CD4-positive, alpha-beta T cell treated with Interleukin-6 for 4 hours (primary cell): Measurements from ENCODE around the gene TCEA3.

ENCODE experiments used
- DNase-seq: peaks from one replicate; pipeline ENCODE4 v3.0.0-alpha.2; 2020; ENCODE audit warnings: mixed read lengths

Gene TCEA3

DNA sequence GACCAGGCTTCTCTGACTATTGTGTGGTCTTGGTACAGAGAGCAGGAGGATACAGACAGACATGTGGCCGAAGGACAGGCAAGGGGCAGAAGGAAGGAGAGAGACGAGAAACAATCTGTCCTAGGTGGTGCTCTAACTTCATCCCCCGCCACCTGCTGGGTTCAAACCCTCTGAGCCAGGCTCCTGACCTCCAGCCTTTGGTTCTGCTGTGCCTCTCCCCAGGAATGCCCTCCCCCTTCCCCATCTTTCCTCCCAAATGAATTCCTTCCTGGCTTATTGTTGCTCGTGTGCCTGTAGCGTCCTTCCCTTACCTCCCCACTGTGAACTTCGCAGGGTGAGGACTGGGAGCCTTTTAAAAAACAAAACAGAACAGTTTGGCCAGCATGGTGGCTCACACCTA, 5.4 kb downstream of the TCEA3 start:
- no peak for DNase-seq

DNA sequence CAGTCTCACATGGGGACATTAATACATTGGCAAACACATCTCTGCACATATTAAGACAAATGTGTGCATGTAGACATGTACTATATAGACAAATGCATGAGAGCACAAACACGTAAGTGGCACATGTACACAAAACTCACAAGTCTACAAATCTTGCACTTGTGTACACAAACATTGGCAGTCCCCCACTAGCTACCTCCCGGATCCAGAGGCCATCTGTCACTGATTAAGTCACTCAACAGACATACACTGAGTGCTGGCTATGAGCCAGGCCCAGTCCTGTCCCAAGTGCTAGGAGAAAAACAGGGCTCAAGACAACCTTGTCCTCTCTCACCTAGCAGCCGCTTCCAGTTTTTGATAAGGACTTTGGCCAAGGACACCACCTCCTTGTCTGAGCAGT, 7.0 kb downstream of the TCEA3 start:
- no peak for DNase-seq

DNA sequence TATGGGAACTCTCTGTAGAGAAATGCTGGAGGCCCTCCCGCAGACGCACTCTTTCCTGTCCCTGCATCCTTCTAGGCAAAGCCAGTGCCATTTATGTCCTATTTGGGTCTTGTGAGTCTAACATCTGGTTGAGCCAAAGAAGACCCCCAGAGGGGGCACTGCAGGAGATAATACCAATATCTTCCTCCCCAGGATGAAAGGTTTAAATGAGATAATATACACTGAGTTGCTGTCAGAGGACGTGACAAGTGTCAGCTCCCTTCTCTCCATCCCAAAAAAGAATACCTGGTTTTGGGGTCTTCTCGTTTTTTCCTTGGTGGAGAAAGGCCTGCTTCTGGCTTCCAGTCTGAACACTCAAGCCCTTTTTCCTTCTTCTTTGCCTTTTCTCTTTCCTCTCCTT, 7.6 kb downstream of the TCEA3 start:
- DNase-seq: no peak

DNA sequence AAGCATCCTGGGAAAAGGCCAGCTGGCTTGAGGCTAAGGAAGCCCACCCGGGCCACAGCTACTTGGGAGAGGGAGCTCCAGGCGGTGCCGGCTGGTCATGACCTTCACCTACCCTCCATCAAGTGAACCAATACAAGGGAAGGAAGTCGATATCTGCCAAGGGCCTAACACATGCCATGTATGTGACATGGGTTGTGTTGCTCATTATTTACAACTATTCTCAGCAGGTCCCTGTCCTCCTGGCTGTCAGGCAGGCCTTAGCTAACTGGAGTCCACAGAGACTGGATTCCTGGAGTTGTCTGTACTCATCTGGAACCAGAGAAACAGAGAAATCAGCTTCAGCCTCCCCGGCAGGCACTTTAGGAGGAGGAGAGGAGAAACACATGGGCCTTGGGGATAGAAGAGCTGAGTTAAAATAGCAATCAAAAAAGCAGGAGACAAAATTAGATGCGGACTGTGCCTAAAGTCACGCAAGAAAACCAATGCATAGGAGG, 15.7 kb downstream of the TCEA3 start:
- DNase-seq: no peak

DNA sequence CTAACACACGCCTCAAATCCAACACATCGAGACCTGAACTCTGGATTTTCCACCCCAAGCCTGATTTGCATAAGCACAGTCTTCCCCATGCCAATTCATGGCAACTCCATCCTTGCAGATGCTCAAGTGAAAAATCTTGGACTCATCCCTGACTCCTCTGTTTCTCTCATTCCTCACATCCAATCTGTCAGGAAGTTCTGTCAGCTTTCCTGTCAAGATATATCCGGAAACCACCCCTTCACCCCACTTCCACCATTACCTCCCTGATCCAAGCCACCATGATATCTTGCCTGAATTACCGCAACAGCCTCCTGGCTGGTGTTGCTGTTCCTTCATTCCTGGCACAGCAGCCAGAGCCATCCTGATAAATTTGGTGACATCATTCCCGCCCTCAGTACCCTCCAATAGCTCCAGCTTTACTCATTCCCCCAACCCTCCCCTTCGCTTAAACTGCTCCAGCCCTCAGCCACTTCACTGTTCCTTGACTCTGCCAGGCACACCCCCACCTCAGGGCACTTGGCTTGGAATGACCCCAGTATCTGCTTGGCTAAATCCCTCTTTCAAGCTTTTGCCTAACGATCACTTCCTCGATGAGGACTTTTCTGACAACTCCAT, 17.4 kb downstream of the TCEA3 start:
- DNase-seq: no peak

DNA sequence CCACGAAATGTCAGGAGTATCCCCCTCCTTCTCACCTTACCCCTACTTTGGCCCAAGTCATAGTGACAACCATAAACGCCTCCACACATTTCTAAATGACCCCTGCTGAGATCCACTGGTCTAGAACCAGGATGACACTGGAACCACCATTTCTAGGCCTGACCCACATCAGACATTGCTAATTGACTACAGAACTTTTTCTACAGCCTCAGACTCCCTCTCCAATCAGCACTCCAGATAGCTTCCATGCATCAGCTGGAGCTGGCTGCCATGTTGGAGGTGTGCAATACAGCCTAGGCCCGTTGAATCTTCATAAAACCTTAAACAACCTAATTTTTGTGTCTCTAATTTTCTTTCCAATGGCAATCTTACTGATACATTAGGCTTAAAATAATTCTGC, 18.6 kb downstream of the TCEA3 start:
- DNase-seq: no peak

DNA sequence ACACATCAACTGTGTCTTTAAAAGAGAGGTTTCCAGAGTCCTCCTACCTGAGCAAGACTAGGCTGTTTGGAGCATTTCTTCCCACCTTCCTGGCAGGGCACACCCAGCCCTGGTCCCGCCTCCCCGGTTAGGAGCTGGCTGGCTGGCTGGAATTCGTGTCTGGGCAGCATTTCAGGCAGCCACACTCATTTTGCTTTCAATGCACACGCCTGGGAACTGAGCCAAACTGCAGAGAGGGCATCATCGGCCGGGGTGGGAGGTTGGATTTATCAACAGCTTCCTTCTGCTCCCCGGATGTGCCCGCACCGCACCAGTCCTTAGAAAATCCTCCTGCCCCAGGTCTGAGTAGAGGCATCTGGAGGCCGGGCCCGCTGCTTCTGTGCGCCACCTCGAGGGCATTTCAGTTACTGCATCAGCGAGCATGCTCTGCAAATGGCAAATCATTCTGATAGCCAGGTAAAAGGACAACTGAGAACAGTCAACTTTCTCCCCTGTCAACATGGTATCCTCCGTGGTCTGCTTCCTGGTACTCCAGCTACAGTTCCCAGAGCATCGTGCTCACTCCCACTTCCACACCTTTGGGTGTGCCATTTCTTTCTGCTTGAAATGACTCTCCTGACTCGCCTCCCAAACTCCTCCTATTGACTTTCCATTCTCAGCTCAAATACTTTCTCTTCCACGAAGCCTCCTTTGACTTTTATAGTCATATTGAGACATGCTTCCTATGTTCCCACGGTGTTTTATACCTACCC, 20.6 kb downstream of the TCEA3 start:
- DNase-seq: peak; percentile 84

DNA sequence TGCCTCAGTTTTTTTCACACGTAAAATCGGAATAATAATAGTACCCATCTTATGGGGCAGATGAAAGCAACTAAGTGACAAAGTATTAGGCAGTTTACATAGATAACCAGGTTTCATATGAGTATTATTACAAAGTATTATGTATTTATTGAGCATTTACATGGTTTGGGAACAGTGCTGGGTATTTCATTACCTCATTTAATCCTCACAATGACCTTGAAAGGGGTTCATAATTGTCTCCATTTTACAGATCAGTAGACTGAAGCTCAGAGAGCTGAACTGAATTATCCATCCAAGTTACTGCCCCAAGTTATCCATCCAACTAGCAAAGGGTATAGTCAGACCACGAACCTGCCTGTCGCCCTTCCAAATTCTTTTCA, 21.2 kb downstream of the TCEA3 start:
- DNase-seq: no peak

DNA sequence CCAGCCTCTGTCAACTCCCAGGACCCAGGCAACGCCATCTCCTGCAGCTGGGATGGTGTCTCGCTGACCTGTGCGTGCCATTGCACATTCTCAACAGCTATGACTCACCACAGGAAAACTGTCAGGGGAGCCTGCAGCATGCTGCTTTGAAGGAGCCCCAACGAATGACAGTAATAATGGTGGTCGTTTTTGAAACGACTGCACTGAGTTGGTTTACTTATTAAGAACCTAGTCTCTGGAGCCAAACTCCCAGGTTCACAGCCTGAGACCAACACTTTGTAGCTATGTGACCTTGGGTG, 21.6 kb downstream of the TCEA3 start:
- DNase-seq: no peak

DNA sequence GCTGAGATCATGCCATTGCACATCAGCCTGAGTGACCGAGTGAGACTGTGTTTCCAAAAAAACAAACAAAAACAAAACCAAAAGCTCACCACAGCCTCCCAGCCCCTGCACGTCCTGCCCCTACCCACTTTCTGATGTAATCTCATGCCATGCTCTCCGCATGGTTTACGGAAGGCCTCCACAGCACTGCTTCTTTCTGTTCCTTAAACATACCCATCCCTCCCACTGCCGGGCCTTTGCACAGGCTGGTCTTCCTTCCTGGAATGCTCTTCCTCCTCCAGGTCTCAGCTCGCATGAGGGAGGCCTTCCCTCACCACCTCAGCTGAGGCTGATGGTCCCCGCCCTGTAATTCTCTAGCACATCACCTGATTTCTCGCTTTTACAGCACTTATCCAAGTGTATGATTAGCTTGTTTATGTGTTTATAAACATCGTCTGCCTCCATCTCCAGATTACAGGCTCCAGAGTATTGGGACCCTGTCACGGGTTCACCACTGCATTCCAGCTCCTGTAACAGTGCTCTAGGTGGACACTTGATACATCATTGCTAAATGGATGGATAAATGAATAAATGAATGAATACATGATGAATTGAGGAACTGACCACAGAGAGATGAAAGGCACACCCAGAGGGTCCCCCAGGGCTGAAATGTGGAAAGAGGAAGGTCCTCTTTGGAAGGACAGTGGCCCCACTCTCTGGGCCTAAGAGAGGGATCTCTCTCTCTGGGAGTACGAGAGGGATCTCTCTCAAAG, 22.1 kb downstream of the TCEA3 start:
- DNase-seq: no peak

DNA sequence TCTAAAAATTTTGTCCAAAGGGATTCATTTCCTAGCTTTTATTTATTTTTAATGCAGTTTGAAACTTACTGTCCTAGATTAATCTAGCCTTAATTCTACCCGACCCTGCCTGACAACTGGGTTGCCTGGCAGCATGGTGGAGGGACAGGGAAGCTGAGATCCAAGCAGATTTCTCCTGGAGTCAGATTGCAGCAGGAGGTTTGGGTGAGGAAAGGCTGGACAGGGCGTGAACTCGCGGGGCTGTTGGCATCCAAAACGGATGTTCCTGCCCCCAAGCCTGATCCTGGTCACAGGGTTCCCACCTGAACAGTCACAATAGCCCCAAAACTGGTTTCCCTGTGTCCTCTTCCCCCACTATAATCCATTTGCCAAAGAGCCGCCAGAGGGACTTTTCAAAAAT, 23.2 kb downstream of the TCEA3 start:
- no peak for DNase-seq

DNA sequence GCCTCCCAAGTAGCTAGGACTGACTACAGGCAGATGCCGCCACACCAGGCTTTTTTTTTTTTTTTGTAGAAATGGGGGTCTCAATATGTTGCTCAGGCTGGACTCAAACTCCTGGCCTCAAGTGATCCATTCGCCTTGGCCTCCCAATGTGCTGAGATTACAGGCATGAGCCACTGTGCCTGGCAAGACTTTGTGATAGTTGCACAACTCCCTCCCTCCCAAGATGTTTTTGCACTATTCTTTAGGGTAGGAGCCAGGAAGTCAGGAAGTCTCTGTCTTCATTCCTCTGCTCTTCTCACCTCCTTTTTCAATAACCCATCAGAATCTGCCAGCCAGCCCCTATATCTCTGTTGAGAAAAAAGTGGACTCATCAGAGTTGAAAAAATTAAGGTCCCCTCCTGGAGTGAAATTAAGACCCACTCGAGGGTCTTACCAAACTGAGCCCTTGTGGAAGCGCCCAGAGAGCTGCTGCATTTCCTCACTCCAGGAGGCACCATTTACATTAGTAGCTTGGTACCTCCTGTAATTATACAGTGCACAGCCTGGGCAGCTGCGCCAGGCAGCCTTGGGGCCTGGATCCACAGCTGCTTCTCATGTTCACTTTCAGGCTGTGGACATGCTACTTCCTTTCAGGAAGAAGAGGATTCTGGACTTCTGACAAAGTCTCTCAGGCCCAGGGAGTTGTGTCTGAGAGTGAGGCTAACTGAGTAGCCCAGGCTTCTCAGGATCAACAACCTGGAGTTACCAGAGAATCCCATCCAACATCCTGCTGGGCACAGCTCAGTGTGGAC, 24.0 kb downstream of the TCEA3 start:
- DNase-seq: no peak

DNA sequence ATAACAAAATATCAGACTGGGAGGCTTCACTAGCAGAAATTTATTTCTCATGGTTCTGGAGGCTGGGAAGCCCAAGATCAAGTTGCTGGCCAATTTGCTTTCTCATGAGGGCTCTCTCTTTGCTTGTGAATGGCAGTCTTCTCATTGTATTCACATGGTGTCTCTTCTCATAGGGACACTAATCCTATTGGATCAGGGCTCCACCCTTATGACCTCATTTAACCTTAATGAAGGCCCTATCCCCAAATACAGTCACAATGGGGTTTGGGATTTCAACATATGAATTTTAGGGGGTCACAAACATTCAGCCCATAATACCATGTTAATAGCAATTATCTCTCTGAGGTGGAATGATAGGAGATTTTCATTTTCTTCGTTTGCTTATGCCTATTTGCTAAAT, 25.3 kb downstream of the TCEA3 start:
- no peak for DNase-seq

DNA sequence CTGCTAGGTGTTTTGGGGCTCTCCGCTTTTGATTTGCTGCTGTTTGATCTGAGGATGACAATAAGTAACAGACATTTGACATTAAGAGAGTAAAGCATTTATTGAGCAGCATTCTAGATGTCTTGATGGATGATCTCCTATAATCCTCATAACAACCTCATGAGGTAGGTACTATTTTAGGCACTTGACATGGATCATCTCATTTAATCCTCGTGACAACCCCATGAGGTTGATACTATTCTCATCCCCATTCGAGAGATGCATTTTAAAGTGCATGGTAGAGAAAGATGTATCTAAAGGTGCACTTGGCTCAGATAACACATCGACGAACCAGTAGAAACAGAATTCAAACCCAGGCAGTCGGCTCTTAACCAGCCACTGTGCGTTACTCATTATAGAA, 26.6 kb downstream of the TCEA3 start:
- DNase-seq: no peak

DNA sequence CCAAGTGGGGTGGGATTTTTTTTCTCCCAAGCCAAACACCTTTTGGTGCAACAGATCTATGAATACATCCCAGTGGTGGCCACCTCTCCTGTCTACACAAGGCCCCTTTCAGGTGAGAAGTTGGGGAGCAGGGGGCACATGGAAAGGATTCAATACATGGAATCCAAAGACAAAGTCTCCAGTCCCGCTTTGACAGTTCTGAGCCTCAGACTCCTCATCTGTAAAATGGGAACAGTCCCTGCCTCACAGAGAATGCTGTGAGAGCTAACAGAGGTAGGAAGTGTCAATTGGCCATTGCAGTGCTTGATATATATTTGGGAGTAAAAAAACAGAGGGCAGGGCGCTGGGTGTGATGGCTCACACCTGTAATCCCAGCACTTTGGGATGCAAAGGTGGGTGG, 28.2 kb downstream of the TCEA3 start:
- DNase-seq: no peak

DNA sequence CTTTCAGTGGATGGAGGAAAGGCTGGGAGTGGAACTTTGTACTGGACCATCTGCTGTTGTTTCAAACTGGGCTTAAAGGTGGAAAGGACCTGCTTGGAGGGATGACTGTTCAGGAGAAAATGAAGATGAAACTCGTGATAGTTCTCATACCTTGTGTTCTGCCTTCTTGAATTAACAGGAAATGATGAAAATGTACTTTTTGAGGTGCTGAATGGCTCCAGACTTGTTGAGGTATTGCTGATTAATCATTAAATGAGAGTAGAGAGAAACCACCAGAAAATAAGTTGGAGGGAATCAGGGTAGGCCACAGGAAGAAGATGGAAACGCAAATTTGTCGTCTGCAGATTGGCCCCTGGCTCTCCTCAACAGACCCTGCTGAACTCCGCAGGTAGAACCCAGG, 28.7 kb downstream of the TCEA3 start:
- no peak for DNase-seq

DNA sequence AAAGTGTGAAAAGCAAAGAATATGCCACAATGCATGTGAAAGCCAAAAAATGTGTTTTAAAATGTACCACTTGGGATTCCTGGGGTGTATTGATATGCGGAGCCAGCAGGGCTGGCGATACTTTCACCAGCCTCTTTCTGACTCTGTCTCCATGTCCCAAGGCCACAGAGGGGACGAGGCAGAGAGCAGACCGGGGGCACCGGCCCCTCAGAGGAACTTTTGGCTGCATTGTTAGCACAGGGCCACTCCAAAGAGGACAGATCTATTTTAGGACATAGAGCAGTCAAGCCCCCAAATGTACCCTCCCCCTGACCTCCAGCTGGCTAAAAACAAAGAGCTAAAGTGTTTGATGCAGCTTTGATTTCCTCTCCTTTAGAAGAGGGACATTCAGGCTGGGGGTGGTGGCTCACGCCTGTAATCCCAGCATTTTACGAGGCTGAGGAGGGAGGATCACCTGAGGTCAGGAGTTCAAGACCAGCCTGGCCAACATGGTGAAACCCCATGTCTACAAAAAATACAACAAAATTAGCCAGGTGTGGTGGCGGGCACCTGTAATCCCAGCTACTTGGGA, 29.3 kb downstream of the TCEA3 start:
- no peak for DNase-seq

DNA sequence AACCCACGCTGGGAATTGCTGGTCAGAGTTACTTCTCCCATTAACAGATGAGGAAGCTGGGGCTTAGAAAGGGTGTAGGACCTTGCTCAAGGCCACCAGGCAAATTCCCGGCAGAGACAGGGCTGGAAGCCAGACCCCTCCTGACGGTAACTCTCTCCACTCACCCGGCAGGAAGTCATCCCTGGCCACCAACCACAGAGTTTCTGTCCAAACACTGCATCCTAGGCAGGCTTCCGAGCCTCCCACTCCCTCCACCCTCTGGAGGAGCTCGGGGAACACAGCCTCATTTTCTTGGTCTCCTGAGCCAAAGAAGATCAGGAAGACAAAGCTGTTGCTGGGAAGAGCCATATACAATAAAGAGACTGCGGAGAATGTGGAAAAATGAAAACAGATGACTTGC, 29.9 kb downstream of the TCEA3 start:
- no peak for DNase-seq

DNA sequence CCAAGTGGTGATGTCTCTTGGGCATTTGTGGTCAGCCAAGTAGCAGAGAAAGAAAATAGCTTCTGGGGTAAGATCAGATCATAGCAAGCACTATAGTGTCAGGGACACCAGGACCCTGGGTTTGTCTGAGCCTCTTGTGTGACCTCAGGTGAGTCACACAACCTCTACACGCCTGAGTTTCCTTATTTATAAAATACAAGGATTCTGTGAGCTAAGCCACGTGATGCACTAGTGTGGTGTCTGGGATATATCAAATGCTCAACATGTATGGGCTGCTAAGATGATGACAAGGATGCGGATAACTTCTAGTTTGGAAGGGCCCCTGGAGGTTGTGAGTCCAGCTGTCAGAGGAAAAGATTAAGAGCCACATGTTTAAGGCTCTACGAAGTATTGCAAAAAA, 30.4 kb downstream of the TCEA3 start:
- no peak for DNase-seq

DNA sequence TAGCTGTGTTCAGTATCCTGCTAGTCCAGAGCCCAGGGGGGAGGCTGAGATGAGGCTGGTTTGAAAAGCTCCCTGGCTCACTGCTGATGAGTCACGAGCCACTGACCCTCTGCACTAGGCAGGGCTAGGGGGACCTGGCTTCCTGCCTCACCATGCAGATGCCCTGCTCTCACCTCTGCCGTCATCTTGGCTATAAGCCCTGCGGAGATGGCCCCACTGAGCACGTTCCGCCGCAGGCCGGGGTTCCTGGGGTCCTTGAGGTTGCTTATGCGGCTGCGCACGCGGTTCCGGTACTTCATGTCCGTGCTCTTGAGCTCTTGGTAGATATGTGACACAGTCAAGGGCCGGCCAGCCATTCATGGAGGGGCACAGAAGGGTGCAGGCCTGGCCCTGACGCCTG, 30.8 kb downstream of the TCEA3 start:
- DNase-seq: no peak

DNA sequence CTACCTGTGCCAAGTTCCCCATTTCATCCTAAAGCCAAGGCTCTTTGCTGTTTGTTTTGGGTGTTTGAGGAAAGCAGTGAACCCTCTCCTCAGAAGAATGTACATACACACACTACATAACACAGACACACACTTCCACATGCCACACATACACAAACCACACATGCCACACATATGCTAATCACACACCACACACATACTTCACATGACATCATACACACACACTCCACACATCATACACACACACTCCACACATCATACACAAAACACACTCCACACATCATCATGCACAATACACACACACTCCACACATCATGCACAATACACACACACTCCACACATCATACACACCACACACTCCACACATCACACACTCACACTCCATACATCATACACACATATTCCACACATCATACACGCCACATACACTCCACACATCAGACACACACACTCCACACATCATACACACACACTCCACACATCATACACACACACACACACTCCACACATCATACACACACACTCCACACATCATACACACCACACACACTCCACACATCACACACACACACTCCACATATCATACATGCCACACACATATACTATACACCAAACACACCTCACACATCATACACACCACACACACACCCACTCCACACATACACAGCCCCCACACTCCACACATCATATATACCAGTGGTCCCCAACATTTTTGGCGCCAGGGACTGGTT, 32.3 kb downstream of the TCEA3 start:
- no peak for DNase-seq

DNA sequence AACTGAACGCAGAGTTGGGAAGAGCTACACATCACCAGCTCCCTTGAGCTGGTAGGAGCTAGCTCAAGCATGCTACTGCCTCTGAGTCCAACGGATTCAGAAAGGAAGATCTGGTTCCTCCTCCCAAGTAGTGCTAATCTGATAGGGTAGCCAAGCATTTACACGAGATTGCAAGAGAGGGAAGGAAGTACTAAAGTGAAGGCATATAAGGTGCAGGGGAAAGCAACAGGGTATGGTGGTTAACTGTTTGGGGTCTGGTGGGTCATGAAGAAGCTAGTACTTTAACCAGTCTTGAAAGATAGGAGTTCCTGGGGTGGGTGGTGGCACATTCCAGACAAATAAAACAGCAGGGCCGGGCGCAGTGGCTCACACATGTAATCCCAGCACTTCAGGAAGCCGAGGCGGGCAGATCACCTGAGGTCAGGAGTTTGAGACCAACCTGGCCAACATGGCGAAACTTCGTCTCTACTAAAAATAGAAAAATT, 34.7 kb downstream of the TCEA3 start:
- DNase-seq: no peak
